Transverse colon (tissue), 4 donors: ENCODE results near the gene MMP21.

ENCODE experiments used
- POLR2AphosphoS5 ChIP-seq, 3 donors: sonication (generic); formaldehyde crosslinking; IDR thresholded peaks; one replicate each; pipeline ENCODE4 v1.6.1; 2016; ENCODE audit warnings: antibody characterized with exemption in 3 of 3
- TF ChIP-seq, protein P1 (sequence below), 5 experiments: fragments of 200-600 bp in 3 of 5; fragments of 450-650 bp in 2 of 5; sonication (generic) in 3 of 5; IDR thresholded peaks; 1 replicate in 2 of 5; 2 replicates in 3 of 5; pipeline ENCODE4 v1.5.1; 2016 to 2017; ENCODE audit warnings: antibody characterized with exemption in 5 of 5, inconsistent platforms in 3 of 5, mild to moderate bottlenecking in 2 of 5, moderate library complexity in 1 of 5

DNA sequence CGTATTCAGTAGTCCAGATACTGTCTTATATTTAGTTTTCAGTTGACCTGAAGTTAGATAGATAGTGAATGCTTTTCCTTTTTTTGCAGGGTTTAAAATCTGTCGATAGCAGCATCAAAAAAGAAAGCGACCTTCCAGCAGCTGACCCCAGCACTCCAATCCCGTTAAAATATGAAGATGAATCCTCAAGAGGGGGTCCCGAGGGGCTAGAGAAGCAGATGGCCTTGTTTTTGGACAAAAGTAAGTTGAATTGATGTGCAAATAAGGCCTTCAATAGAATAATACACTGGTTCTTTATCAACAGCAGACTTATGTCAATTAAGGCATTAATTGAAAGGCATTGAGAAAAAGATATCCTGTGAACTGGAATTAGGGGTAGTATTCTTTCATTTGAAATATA lies 37.4 kb downstream of the MMP21 start:
- TF ChIP-seq, protein P1, sequence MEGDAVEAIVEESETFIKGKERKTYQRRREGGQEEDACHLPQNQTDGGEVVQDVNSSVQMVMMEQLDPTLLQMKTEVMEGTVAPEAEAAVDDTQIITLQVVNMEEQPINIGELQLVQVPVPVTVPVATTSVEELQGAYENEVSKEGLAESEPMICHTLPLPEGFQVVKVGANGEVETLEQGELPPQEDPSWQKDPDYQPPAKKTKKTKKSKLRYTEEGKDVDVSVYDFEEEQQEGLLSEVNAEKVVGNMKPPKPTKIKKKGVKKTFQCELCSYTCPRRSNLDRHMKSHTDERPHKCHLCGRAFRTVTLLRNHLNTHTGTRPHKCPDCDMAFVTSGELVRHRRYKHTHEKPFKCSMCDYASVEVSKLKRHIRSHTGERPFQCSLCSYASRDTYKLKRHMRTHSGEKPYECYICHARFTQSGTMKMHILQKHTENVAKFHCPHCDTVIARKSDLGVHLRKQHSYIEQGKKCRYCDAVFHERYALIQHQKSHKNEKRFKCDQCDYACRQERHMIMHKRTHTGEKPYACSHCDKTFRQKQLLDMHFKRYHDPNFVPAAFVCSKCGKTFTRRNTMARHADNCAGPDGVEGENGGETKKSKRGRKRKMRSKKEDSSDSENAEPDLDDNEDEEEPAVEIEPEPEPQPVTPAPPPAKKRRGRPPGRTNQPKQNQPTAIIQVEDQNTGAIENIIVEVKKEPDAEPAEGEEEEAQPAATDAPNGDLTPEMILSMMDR (IDR thresholded peaks at IDR 0.05): no peak
- no peak for TF ChIP-seq POLR2AphosphoS5 (IDR thresholded peaks at IDR 0.05)
